Caco-2 (cell line): ENCODE data around the gene FOXL3. TPM values are rescaled to one million over a fixed set of nuclear protein-coding genes. Genes with fewer than 3 reads are reported as not detected.
A peak's percentile ranks its signal among the peaks of the same experiment; 100 is the strongest.

Source experiments
- BruUV-seq: library from RNA; stranded (reverse); fragments of 400-500 nt; replicated peaks from 2 replicates; lab custom pipeline; 2021; lab: Mats Ljungman, UMichigan
- CTCF ChIA-PET: fragments of 300-600 bp; sonication (Branson Sonifier 250); formaldehyde crosslinking; loops from one replicate; lab custom pipeline; 2022; ENCODE audit warnings: antibody characterized with exemption; lab: Charles Lee
- POLR2A ChIA-PET: fragments of 300-600 bp; sonication (Branson Sonifier 250); formaldehyde crosslinking; loops from one replicate; lab custom pipeline; 2022; ENCODE audit warnings: antibody characterized with exemption; lab: Charles Lee
- DNase-seq, 2 experiments: peaks; one replicate each; pipeline versions ENCODE4 v3.0.0 to v3.0.0-alpha.2; 2020 to 2022
- H3K27me3 ChIP-seq: replicated peaks from 2 replicates; pipeline ENCODE4 v1.6.0; 2011; ENCODE audit warnings: low read length; ENCODE audit not compliant: control insufficient read depth, insufficient read depth
- H3K36me3 ChIP-seq: 2 replicates; pipeline ENCODE4 v1.5.1; 2011; ENCODE audit warnings: low read length; ENCODE audit not compliant: control insufficient read depth, insufficient read depth
- H3K4me1 ChIP-seq: fragments of 250-450 bp; sonication (Bioruptor Pico); 2 replicates; pipeline ENCODE4 v1.5.1; 2020; ENCODE audit warnings: mild to moderate bottlenecking
- H3K4me3 ChIP-seq: 2 replicates; pipeline ENCODE4 v1.5.1; 2011; ENCODE audit warnings: low read depth, mild to moderate bottlenecking, control low read depth, low read length
- H3K9me3 ChIP-seq: fragments of 250-450 bp; sonication (Bioruptor Pico); 2 replicates; pipeline ENCODE4 v1.5.1; 2020; ENCODE audit warnings: mild to moderate bottlenecking, moderate library complexity
- H3K27ac Mint-ChIP-seq: one replicate; pipeline ENCODE4 v1.8.0; 2022; ENCODE audit warnings: mixed read lengths; ENCODE audit not compliant: unreplicated experiment
- H3K27me3 Mint-ChIP-seq: one replicate; pipeline ENCODE4 v1.8.0; 2022; ENCODE audit warnings: mixed read lengths; ENCODE audit not compliant: insufficient read depth, unreplicated experiment
- H3K36me3 Mint-ChIP-seq: one replicate; pipeline ENCODE4 v1.8.0; 2022; ENCODE audit warnings: mild to moderate bottlenecking, mixed read lengths; ENCODE audit not compliant: insufficient read depth, unreplicated experiment
- H3K4me1 Mint-ChIP-seq: one replicate; pipeline ENCODE4 v1.8.0; 2022; ENCODE audit warnings: low read depth, mixed read lengths; ENCODE audit not compliant: unreplicated experiment
- H3K4me3 Mint-ChIP-seq: one replicate; pipeline ENCODE4 v1.8.0; 2022; ENCODE audit warnings: mild to moderate bottlenecking, moderate library complexity, mixed read lengths; ENCODE audit not compliant: unreplicated experiment
- H3K9me3 Mint-ChIP-seq: one replicate; pipeline ENCODE4 v1.8.0; 2022; ENCODE audit warnings: mixed read lengths; ENCODE audit not compliant: unreplicated experiment
- intact Hi-C: fragments of 100-400 bp; cut with micrococcal nuclease; formaldehyde crosslinking; loops from one replicate; pipeline ENCODE4 v1.10.0; 2022; ENCODE audit not compliant: unreplicated experiment
- total RNA-seq: library from RNA; stranded (reverse); gene quantifications from 2 replicates; pipeline ENCODE4 v1.2.3, GENCODE V29; 2022
- TF ChIP-seq, protein P1 (sequence below), 2 experiments: fragments of 200-600 bp in 1 of 2; IDR thresholded peaks; 1 replicate in 1 of 2; 2 replicates in 1 of 2; pipeline versions ENCODE4 v1.5.1 to v1.8.0; 2011 to 2022; ENCODE audit warnings: antibody characterized with exemption in 1 of 2, control low read depth in 1 of 2, inconsistent platforms in 1 of 2, low read depth in 1 of 2, low read length in 1 of 2, mild to moderate bottlenecking in 1 of 2, moderate library complexity in 1 of 2; ENCODE audit not compliant: insufficient read depth in 1 of 2, severe bottlenecking in 1 of 2, unreplicated experiment in 1 of 2

FOXL3 gene
- total RNA-seq, 1 experiment from 2014 or later = not detected

DNA sequence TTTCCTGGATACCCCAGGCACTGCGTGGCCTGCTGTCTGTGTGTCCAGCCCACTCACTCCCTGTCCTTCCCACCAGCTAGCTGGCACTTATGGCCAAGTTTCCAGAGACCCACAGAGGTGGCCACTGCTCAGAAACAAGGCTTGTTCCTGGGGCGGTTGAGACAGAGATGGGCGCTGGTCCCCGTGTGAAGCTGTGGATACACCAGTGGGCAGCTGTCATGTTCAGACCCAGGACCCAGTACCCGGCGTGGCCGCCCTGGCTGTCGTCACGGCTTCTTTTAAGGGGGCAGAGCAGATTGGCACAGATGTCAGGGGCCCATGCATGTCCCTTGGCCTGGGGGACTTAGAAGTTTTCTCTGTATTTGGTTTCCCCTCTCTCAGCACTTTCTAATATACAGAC lies 36.3 kb downstream of the FOXL3 start:
- no peaks in the 10 kb centered on the region for H3K9me3 Mint-ChIP-seq
- POLR2A ChIA-PET = interaction anchor here (1.0 to 1.4 kb wide), 2 partner anchors 16 to 177 kb away, joined by 3 read pairs; no protein-coding TSS in a partner anchor
- no TSS peak for BruUV-seq
- H3K36me3 Mint-ChIP-seq = no peaks in the 10 kb centered on the region
- H3K27me3 Mint-ChIP-seq = no peaks in the 10 kb centered on the region
- Histone ChIP-seq H3K4me3 (no peak overlapping the region), H3K36me3 (no peaks in the 10 kb centered on the region), H3K4me1 (peaks cover 52% of the 10 kb centered on the region), H3K27me3 (no peaks in the 10 kb centered on the region), H3K9me3 (no peaks in the 10 kb centered on the region)
- intact Hi-C loops = loop anchor here (10.0 kb wide), 1 partner anchor 309 kb away; no protein-coding TSS in a partner anchor
- H3K4me1 Mint-ChIP-seq = peaks cover 49% of the 10 kb centered on the region
- TF ChIP-seq, protein P1, sequence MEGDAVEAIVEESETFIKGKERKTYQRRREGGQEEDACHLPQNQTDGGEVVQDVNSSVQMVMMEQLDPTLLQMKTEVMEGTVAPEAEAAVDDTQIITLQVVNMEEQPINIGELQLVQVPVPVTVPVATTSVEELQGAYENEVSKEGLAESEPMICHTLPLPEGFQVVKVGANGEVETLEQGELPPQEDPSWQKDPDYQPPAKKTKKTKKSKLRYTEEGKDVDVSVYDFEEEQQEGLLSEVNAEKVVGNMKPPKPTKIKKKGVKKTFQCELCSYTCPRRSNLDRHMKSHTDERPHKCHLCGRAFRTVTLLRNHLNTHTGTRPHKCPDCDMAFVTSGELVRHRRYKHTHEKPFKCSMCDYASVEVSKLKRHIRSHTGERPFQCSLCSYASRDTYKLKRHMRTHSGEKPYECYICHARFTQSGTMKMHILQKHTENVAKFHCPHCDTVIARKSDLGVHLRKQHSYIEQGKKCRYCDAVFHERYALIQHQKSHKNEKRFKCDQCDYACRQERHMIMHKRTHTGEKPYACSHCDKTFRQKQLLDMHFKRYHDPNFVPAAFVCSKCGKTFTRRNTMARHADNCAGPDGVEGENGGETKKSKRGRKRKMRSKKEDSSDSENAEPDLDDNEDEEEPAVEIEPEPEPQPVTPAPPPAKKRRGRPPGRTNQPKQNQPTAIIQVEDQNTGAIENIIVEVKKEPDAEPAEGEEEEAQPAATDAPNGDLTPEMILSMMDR (IDR thresholded peaks at IDR 0.05; ENCODE audit: insufficient read depth in 1 of 2, low read depth in 1 of 2, low read length in 1 of 2, severe bottlenecking in 1 of 2, unreplicated experiment in 1 of 2) = no peak
- CTCF ChIA-PET = interaction anchor here (1.7 kb wide), 1 partner anchor 177 kb away, joined by 4 read pairs; no protein-coding TSS in a partner anchor
- H3K4me3 Mint-ChIP-seq = no peak overlapping the region
- H3K27ac Mint-ChIP-seq = peak overlapping the region; percentile 77
- DNase-seq = no peak

DNA sequence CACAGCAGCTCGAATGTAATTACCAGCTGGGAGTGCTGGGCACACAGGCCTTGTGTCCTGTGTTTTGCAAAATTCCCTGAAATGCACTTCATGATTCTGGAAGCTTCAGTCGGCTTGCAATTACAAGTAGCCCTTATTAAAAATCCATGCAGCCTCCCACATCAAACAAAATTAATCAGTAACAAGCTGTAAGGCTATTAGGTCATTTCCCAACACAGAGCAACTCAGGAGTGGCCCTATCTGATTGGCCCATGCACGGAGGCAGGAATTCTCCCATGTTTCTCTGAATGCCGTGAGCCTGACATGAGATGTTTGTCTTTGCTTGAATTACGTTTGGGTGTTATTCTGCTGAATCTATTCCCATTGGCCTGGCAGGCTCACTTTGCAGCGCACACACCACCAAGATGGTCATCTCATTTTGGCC lies 36.9 kb downstream of the FOXL3 start:
- Mint-ChIP-seq H3K27ac (peak overlapping the region; percentile 77), H3K4me3 (no peak overlapping the region), H3K4me1 (peaks cover 50% of the 10 kb centered on the region), H3K27me3 (no peaks in the 10 kb centered on the region), H3K9me3 (no peaks in the 10 kb centered on the region), H3K36me3 (no peaks in the 10 kb centered on the region)
- no peak overlapping the region for H3K4me3 ChIP-seq
- peaks cover 47% of the 10 kb centered on the region for H3K4me1 ChIP-seq
- no peaks in the 10 kb centered on the region for H3K27me3 ChIP-seq
- CTCF ChIA-PET = interaction anchor here (1.0 to 1.7 kb wide), 3 partner anchors 8 to 177 kb away, joined by 3 to 4 read pairs (median 4); no protein-coding TSS in a partner anchor
- POLR2A ChIA-PET = interaction anchor here (1.0 to 1.4 kb wide), 2 partner anchors 15 to 177 kb away, joined by 3 read pairs; no protein-coding TSS in a partner anchor
- H3K9me3 ChIP-seq = no peaks in the 10 kb centered on the region
- no TSS peak for BruUV-seq
- TF ChIP-seq, protein P1 (IDR thresholded peaks at IDR 0.05; ENCODE audit: insufficient read depth in 1 of 2, low read depth in 1 of 2, low read length in 1 of 2, severe bottlenecking in 1 of 2, unreplicated experiment in 1 of 2) = no peak
- intact Hi-C loops = loop anchor here (10.0 kb wide), 1 partner anchor 308 kb away; no protein-coding TSS in a partner anchor
- H3K36me3 ChIP-seq = no peaks in the 10 kb centered on the region
- DNase-seq = peak; percentile 74 to 80

DNA sequence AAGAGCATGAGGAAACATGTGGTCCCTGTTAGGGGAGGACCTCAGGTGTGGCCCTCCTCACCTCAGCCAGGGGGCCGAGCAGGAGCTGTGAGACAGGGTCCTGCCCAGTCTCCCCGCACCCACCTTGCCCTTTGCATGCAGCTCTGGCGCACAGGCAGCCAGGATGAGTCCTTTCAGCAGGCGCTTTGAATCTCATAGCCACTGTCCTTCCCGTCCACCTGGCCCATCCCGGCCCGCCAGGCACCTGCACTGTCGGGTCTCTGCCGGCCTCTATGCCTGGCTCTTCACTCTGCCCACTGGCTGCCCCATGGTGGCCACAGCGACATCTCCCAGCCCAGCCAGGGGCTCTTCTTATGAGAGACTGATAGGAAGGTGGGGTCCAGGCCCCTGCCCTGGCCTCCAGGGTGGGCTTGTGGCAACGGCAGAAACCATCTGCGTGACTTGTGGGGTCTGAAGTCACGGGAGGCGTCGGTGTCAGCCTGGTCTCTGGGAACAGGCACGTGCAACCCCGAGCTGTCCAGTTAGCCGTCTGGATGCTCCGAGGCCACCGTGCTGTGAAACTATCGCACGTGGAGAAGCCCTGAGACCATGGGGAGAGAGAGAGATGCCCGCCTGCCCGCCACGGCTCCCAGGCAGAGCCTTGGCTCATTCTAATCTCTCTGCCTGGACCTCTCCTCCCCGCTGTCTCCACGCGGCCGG lies 37.4 kb downstream of the FOXL3 start:
- intact Hi-C loops = loop anchor here (10.0 kb wide), 1 partner anchor 307 kb away; no protein-coding TSS in a partner anchor
- H3K4me1 Mint-ChIP-seq = peaks cover 50% of the 10 kb centered on the region
- H3K4me1 ChIP-seq = peaks cover 47% of the 10 kb centered on the region

More for the DNA sequence above, 37.4 kb downstream of the FOXL3 start:
- no TSS peak for BruUV-seq
- H3K36me3 Mint-ChIP-seq = no peaks in the 10 kb centered on the region
- POLR2A ChIA-PET = interaction anchor here (1.0 to 1.4 kb wide), 2 partner anchors 15 to 176 kb away, joined by 3 read pairs; no protein-coding TSS in a partner anchor
- Histone ChIP-seq H3K4me3 (no peak overlapping the region), H3K36me3 (no peaks in the 10 kb centered on the region), H3K9me3 (no peaks in the 10 kb centered on the region), H3K27me3 (no peaks in the 10 kb centered on the region)
- DNase-seq = no peak
- CTCF ChIA-PET = interaction anchor here (1.0 to 1.7 kb wide), 3 partner anchors 9 to 176 kb away, joined by 3 to 4 read pairs (median 4); no protein-coding TSS in a partner anchor
- no peaks in the 10 kb centered on the region for H3K9me3 Mint-ChIP-seq
- TF ChIP-seq, protein P1 (IDR thresholded peaks at IDR 0.05; ENCODE audit: insufficient read depth in 1 of 2, low read depth in 1 of 2, low read length in 1 of 2, severe bottlenecking in 1 of 2, unreplicated experiment in 1 of 2) = no peak
- H3K27me3 Mint-ChIP-seq = no peaks in the 10 kb centered on the region
- H3K27ac Mint-ChIP-seq = peak overlapping the region; percentile 77
- no peak overlapping the region for H3K4me3 Mint-ChIP-seq
